GM21447 (cell line): Measurements from ENCODE around the gene GSTM3.
"Not testable (repeated sequence)": the region's sequence is repeated elsewhere in the genome, so short reads cannot be mapped to it uniquely, and the experiment has no call there.

ENCODE experiments used
- ATAC-seq: cut with Tn5 transposase; IDR thresholded peaks from one replicate; pipeline ENCODE4 v1.9.1; 2021; ENCODE audit not compliant: unreplicated experiment

Gene GSTM3

DNA sequence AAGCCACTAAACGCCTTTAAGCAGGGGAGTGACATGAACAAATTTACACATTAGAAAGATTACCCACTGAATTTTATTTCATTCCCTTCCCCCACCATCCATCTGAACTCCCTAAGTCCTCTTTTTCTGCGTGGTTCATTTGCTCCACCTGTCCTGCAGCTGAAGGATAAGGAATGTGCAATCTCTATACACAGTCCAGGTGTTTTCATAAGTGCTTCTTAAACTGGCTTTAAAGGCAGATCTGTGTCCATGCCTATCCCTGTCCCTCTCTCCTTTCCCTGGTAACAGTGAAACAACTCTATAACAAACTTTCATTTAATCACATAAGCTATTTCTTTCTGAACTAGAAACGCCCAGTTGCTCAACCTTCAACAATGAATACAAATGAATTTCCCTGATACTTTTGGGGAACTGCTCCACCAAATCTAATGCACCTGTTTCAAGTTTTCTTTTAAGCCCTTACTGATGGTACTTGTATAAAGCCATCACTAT, 8.4 kb downstream of the GSTM3 start:
- no peak for ATAC-seq

DNA sequence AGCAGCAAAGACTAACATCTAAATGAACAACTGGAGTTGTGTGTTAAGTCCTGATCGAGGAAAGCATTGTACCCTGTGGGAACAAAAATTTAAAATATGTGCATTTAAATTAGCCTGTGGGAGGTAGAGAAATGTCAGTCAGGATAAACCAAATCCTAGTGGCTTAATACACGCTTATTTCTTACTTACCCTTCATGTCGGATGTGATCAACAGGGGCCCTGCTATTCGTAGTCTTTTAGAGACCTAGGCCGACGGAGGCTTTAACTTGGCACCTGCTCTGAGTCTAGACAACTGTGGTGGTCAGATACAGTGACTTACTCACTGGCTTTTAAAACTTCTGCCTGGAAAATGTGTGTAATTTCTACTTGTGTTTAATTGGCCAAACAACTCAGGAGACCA, 10.2 kb downstream of the GSTM3 start:
- no peak for ATAC-seq

DNA sequence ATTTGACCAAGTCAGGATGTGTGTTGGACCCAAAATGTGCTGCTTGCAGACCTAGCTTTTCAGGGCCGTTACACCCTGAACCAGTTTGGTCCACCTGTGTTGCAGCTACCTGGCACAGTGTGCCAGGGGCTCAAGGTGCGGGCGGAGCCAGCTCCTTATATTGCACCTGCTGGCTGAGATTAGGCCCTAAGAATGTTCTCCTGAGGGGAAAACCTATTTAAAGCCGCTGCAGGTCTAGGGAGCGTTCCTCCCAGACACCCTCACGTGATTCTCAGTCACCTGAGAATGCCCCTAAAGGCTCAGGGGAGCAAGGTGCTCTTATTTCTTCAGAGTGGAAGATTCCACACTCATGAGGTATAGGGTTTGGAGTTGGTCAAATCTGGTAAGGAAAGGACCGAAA, 12.0 kb downstream of the GSTM3 start:
- ATAC-seq = no peak

DNA sequence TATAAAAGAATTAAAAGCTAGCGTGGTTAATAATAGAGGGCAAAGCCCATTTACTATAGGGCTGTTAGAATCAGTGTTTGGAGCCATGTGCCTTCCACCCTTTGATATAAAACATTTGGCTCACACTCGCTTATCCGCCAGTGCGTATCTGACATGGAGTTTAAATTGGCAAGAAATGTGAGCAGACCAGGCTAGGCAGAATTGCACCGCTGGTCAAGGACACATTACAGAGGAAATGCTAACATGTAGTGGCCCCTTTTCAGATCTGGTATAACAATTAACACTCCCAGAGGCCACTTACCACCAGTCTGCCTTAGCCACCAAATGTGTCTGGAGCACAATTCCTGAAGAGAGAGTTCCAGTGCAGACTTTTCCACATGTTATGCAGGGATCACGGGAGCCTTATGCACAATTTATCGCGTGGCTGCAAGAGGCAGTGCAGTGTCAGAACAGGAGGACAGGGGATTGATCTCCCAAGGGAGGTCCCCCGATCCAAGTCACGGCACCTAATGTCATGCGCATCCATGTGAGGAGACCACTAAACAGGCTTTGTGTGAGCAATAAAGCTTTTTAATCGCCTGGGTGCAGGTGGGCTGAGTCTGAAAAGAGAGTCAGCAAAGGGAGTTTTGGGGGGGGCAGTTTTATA, 14.0 kb downstream of the GSTM3 start:
- no peak for ATAC-seq

DNA sequence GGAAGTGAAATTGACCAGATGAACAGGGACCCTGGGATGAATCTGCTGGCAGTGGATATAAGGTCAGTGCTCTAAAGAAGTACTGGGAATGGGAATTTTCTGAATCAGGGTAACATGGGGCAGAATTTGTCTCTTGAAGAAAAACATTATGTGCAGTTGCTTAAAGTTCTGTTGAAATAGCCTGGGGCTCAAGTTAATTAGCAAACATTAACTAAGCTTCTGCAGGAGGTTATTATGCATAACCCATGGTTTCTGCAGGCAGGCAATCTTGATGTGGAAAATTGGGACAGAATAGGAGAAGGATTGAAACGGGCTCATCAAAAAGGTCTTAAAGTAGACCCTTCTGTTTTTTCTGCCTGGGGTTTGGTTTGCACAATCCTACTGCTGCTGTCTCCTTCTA, 14.8 kb downstream of the GSTM3 start:
- ATAC-seq = no peak

DNA sequence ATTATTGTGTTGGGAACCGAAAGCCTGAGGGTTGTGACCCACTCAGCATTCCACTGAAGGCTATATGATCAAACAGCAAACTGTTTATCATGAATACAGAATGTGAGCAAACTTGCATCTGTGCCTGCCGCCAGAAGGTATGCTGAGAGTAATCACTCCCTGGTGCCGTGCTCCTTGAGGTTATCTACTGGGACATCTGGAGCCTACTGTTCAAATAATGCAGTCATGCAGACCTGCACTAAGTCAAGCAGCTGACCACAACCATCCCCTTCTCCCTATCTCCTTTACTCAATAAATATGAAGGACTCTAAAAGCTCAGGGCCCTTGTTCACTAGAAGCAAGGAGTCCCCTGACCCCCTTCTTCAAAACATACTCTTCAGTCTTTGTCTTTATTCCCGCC, 15.3 kb downstream of the GSTM3 start:
- no peak for ATAC-seq

DNA sequence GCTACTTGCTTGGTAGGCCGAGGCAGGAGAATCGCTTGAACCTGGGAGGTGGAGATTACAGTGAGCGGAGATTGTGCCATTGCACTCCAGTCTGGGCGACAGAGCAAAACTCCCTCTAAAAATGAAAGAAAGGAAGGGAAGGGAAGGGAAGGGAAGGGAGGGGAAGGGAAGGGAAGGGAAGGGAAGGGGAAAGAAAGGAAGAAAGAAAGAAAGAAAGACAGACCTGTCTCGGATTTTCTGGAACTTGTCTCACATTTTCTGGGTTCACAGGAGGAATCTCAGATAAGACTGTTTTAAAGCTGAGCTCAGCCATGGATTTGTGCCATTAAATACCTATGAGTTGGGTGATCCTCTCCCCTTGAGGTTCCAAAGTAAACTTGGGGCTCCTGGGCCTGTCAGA, 15.9 kb downstream of the GSTM3 start:
- no peak for ATAC-seq

DNA sequence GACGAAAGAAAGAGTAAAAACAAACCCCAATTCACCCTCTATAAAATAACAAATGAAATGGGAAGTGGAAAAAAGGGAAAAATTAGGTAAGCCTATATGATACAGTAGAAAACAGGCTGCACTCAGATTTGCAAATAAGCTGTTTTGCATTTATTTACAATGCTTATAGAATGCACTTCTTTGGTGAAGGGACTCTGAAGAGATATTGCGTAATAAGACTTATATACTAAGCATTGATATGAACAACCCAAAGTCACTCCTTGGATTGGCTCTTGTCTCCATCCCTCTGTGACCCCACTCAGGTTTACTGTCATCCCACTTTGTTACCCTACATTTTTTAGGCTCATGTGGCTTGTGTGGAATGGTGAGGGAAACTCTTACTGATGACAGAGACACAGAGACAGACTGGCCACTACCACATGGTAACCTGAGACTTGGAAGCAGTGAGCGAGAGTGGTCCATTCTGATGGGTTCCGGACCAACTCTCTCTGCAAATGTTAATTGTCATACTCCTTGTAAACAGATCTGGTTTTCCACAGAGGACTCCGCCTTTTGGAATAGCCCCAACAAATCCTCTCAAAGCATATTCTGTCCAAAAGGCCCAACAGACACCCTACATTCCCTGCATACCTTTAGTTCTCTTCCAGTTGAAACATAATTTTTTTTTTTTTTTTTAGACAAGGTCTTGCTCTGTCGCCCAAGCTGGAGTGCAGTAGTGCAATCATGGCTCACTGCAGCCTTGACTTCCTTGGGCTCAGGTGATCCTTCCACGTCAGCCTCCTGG, 17.7 kb downstream of the GSTM3 start:
- no peak for ATAC-seq

DNA sequence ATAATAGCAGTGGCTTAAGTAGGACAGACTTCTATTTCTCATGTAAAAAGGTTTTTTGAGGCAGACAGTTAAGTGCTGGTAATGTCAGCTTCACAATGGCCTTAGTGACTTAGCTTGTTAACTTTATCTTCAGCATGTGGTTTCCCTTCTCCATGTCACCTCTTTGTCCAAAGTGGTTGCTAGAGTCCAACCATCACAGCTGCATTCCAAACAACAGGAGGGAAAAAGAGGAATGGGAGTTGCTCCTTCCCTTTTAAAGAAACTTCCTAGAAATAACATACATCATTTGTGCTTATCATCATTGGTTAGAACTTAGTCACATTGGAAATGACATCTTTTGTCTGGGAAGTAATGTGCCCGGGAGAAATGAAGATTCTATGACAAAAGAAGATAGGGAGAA, 18.9 kb downstream of the GSTM3 start:
- no peak for ATAC-seq

DNA sequence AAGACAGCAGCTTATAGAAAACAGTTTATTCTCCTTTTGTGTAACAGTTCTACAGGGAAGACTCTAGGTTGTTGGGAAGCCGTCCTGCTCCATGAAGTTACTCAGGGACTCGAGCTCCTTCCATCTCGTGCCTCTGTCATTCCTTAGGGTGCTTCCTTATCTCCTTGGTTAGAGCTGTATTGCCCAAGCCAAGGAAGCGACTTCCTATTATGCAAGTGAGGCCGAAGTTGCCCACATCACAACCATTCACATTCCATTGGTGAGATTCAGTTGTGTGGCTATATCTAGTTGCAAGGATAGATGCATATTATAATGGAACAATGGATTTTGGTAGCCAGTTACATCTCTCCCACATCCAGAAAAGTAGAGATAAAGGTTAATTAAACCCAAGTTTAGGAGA, 19.8 kb downstream of the GSTM3 start:
- ATAC-seq = no peak

DNA sequence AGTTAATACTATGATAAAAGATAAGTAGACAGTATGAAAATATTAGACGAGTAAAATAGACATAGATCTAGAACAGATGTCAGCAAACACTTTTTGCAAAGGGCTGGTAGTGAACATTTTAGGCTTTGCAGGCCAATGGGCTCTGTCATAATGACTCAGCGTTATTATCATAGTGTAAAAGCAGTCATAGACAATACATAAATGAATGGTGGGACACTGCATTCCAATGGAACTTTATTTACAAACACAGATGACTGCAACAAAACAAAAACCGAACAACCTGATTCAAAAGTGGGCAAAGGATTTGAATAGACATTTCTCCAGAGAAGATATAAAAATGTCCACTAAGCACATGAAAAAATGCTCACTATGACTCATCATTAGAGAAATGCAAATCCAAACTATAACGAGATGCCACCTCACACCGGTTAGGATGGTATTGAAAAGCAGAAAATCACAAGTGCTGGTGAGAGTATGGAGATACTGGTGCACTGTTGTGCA, 21.5 kb downstream of the GSTM3 start:
- no peak for ATAC-seq

DNA sequence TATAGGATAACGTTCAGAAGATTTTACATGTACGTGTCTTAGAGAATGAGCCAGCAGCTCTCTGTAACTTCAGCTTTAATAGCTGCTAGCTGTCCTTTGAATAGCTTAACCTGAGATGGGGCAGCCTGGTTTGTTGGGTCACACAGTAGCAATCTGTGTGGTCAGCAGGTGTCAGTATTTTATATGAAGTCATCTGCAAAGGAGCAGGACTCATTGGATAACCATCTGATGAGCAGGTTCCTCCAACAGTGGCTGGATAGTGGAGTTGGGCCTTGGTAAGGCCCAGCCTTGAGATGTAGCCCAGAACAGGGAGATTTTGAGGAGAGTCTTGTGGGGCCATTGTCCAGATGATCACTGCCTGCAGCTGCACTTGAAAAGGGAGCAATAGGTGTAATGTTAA, 22.3 kb downstream of the GSTM3 start:
- ATAC-seq = no peak

DNA sequence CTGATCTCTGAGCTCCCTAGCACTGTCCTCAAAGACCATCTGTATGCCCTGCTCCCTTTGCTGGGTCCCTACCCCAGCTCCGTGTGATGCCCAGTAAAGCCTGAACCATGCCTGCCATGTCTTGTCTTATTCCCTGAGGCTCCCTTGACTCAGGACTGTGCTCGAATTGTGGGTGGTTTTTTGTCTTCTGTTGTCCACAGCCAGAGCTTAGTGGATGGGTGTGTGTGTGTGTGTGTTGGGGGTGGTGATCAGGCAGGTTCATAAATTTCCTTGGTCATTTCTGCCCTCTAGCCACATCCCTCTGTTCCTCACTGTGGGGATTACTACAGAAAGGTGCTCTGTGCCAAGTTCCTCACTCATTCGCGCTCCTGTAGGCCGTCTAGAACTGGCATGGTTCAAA, 23.1 kb downstream of the GSTM3 start:
- ATAC-seq = no peak

DNA sequence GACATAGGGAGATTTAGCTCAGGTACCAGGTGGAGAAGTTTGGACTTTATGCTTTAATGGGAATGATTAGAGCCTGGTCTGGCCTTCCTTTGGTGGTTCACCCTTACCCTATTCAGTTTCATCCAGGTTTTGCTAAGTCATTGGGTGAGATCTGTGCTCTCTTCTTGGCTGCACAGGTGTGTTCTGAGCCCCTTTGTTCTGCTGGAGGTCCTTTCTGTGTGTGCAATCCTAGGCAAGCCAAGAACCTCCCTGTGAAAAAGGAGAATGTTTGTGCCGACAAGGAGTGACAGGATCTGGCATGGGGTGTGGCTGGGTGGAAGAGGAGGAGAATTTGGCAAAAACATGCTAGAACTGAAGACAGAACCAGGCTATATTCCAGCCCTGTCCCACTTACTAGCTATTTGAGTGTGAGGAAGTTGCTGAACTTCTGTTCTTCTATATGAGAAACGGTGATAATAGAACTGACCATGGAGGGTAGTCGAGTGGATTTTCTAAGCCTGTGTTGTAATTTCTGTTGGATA, 24.2 kb downstream of the GSTM3 start:
- no peak for ATAC-seq

DNA sequence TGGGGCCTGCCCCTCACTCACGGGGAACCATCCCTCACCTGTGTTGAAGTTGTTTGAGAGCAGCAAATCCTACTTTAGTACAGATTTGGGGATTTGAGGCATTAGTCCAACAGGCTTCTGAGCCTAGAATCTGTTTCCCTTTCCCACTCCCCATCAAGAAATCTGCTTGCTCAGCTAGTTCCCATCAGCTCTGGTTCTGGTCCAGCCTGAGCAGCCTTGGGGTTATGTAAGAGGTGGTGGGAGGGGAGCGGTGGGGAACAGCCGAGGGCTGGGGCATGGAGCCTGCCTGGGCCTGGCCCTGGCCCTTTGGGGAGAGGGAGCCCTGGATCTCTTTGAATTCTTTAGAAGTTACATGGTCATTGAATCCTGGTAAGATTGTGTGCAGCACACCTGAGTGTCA, 24.7 kb downstream of the GSTM3 start:
- no peak for ATAC-seq

DNA sequence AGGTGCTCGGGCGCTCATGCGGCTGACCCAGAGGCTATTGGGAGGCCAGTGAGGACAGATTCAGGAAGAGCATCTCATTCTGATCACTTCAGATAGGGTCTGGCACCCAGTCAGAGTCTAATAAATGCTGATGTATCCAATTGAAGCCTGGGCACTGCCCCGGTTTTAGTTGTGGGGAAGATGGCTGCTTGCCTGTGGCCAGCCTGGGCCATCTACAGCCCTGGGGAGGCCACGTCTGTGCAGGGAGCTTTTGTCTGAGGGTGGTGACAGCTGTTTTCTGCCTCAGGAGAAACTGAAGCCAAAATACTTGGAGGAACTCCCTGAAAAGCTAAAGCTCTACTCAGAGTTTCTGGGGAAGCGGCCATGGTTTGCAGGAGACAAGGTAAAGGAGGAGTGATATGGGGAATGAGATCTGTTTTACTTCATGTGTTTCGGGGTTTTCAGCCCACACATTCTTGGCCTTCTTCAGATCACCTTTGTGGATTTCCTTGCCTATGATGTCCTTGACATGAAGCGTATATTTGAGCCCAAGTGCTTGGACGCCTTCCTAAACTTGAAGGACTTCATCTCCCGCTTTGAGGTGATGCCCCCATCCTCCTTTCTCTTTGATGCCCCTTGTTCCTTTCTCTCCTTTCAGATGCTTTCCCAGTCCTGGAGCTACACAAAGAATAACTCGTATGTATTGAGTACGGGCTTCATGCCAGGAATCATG, 26.0 kb downstream of the GSTM3 start:
- no peak for ATAC-seq

DNA sequence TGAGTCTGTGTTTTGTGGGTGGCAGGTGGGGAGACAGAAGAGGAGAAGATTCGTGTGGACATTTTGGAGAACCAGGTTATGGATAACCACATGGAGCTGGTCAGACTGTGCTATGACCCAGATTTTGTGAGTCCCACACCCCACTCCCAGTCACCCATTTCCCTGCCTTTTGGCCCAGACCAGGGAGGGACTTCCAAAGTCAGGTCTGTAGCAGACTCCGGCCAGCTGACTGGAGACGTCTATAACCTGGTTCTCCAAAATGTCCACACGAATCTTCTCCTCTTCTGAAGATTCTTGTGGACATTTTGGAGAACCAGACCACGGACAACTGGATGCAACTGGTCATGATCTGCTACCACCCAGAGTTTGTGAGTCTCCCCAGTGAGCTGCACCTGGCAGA, 27.2 kb downstream of the GSTM3 start:
- no peak for ATAC-seq

DNA sequence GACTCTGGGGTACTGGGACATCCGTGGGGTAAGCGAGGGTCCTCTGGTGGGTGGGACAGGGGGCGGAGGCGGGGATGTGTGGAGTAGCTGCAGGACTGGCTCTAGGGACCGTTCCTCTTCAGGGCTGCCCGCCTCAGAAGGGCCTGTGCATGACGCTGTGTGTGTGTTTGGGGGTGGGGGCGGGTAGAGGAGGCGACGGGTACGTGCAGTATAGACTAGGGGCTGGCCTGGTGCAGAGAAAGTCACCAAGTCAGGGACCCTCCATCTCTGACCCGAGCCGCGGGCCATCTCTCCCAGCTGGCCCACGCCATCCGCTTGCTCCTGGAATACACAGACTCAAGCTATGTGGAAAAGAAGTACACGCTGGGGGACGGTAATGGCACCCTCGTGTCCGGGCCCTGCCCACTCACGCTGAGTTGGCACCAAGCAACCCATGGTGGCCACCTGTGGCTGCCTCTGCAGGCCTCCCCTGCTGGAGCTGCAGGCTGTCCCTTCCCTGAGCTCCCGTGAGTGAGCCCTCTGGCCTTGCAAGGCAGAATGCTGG, 28.4 kb downstream of the GSTM3 start:
- no peak for ATAC-seq

DNA sequence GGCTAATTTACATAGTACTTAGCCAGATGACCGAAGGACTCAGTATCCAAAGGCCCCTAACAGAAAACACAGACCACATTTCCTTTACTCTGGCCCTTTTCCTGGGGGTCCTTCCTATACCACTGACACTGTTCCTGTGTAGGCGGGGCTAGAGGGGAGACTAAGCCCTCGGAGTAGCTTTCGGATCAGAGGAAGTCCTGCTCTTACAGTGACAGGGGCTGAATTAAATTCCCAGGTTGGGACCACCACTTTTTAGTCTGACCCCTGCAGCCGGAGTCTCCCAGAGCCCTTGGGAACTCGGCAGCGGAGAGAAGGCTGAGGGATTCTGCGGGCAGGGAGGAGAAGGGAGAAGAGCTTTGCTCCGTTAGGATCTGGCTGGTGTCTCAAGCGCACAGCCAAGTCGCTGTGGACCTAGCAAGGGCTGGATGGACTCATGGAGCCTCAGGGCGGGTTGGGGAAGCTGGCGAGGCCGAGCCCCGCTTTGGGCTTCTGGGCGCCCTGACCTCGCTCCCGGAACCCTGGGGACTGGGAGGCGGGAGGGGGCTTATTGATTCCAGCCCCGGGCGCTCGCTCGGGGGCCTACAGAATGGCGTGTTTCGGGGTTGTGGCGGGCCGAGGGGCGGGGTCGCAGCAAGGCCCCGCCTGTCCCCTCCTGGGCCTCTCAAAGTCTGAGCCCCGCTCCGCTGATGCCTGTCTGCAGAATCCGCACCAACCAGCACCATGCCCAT, 29.1 kb downstream of the GSTM3 start, which contains the start of gene GSTM5:
TSS of gene GSTM5 (plus strand) at position 659 of the 728 bp plus-strand sequence. CDS start at position 721, 62 bp downstream.
- not testable (repeated sequence) for ATAC-seq

DNA sequence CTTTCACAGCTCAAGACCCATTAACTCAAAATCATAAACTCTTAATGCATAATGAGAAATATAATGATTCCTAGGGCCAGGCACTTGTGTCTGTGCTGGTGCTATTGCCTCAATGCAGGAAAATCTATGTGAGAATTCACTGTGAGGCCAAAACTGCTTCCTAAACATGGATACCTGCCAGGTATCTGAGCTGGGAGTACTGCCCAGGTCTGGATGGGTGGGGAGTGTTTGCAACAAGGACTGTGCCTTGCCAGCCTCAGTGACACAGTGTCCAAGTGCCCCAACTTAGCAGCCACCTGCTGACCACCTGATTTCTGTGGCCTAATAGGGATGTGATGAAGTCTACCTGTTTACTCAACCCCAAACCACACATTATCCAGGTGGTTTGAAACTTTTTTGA, 31.0 kb downstream of the GSTM3 start:
- not testable (repeated sequence) for ATAC-seq
